Stimulated activated CD8-positive, alpha-beta memory T cell treated with anti-CD3 and anti-CD28 coated beads, Interleukin-15, amount 100 ng/mL, for 24 hours (primary cell): Measurements from ENCODE around the gene BCAS4.
A peak's percentile ranks its signal among the peaks of the same experiment; 100 is the strongest.
"Not testable (repeated sequence)": the region's sequence is repeated elsewhere in the genome, so short reads cannot be mapped to it uniquely, and the experiment has no call there.

Experiments
- DNase-seq: peaks from one replicate; pipeline ENCODE4 v3.0.0-alpha.2; 2020; ENCODE audit warnings: low read depth

BCAS4 gene

GRCh38 chr20:50771419-50772080 is 23.3 kb upstream of the BCAS4 start:
- DNase-seq = not testable (repeated sequence)

GRCh38 chr20:50772420-50773185 is 22.3 kb upstream of the BCAS4 start:
- DNase-seq = no peak

- no peak for DNase-seq
Observed at GRCh38 chr20:50774515-50774914, 20.3 kb upstream of the BCAS4 start.

GRCh38 chr20:50776122-50776817 is 18.6 kb upstream of the BCAS4 start:
- no peak for DNase-seq

GRCh38 chr20:50777373-50777772 is 17.5 kb upstream of the BCAS4 start:
- DNase-seq = no peak

GRCh38 chr20:50778994-50779393 is 15.9 kb upstream of the BCAS4 start:
- not testable (repeated sequence) for DNase-seq

- no peak for DNase-seq
Observed at GRCh38 chr20:50783390-50783789, 11.5 kb upstream of the BCAS4 start.

- DNase-seq = no peak
Observed at GRCh38 chr20:50783903-50784302, 11.0 kb upstream of the BCAS4 start.

GRCh38 chr20:50784464-50784863 is 10.4 kb upstream of the BCAS4 start:
- no peak for DNase-seq

GRCh38 chr20:50786703-50787102 is 8.2 kb upstream of the BCAS4 start:
- no peak for DNase-seq

GRCh38 chr20:50787181-50787580 is 7.7 kb upstream of the BCAS4 start:
- no peak for DNase-seq

- DNase-seq = no peak
Observed at GRCh38 chr20:50788045-50788991, 6.5 kb upstream of the BCAS4 start.

- DNase-seq = no peak
Observed at GRCh38 chr20:50789968-50790650, 4.8 kb upstream of the BCAS4 start.

- peak; percentile 51 for DNase-seq
Observed at GRCh38 chr20:50790651-50791277, 4.1 kb upstream of the BCAS4 start.

- DNase-seq = no peak
Observed at GRCh38 chr20:50792708-50793574, 1.9 kb upstream of the BCAS4 start.

GRCh38 chr20:50793575-50794016 is 1.3 kb upstream of the BCAS4 start:
- DNase-seq = not testable (repeated sequence)

GRCh38 chr20:50794181-50794845 is 548 bp upstream of the BCAS4 start:
- no peak for DNase-seq

- no peak for DNase-seq
Observed at GRCh38 chr20:50797142-50797541, 2.3 kb downstream of the BCAS4 start.

- no peak for DNase-seq
Observed at GRCh38 chr20:50798650-50799049, 3.8 kb downstream of the BCAS4 start.
